GM23338 (cell line): ENCODE measurements around the gene HS6ST1.

Experiments used
- CREB1 ChIP-seq: fragments of 250-450 bp; sonication (Bioruptor Pico); IDR thresholded peaks from 2 replicates; pipeline ENCODE4 v1.5.0; 2020; ENCODE audit warnings: low read depth, mild to moderate bottlenecking, moderate library complexity
- CTCF ChIP-seq, 2 experiments: fragments of 200-600 bp in 1 of 2; sonication (generic) in 1 of 2; conservative IDR thresholded peaks; 2 replicates each; pipeline versions ENCODE4 v1.5.1 to v1.6.1; 2016 to 2017; ENCODE audit warnings: antibody characterized with exemption in 2 of 2, low read depth in 2 of 2, mild to moderate bottlenecking in 2 of 2, moderate library complexity in 1 of 2
- ETS1 ChIP-seq: IDR thresholded peaks from 2 replicates; pipeline ENCODE4 v1.6.1; 2016; ENCODE audit warnings: antibody characterized with exemption
- EZH2 ChIP-seq: fragments of 200-600 bp; sonication (generic); IDR thresholded peaks from one replicate; pipeline ENCODE4 v1.8.0; 2017; ENCODE audit warnings: antibody characterized with exemption, mild to moderate bottlenecking, low read depth; ENCODE audit not compliant: unreplicated experiment
- EZH2phosphoT487 ChIP-seq: fragments of 200-600 bp; sonication (generic); IDR thresholded peaks from one replicate; pipeline ENCODE4 v1.8.1; 2018; ENCODE audit warnings: antibody characterized with exemption; ENCODE audit not compliant: unreplicated experiment
- JUNB ChIP-seq: IDR thresholded peaks from one replicate; pipeline ENCODE4 v1.6.1; 2016; ENCODE audit warnings: antibody characterized with exemption; ENCODE audit not compliant: unreplicated experiment
- POLR2AphosphoS5 ChIP-seq: IDR thresholded peaks from 2 replicates; pipeline ENCODE4 v1.6.1; 2016; ENCODE audit warnings: antibody characterized with exemption, low read depth
- REST ChIP-seq: IDR thresholded peaks from one replicate; pipeline ENCODE4 v1.6.1; 2018; ENCODE audit warnings: antibody characterized with exemption; ENCODE audit not compliant: unreplicated experiment
- STAT1 ChIP-seq: IDR thresholded peaks from one replicate; pipeline ENCODE4 v1.6.1; 2016; ENCODE audit warnings: antibody characterized with exemption; ENCODE audit not compliant: unreplicated experiment
- ZNF114 ChIP-seq: fragments of 250-450 bp; sonication (Bioruptor Pico); IDR thresholded peaks from 2 replicates; pipeline ENCODE4 v1.5.0; 2020; ENCODE audit warnings: mild to moderate bottlenecking, moderate library complexity
- ZNF331 ChIP-seq: fragments of 250-450 bp; sonication (Bioruptor Pico); IDR thresholded peaks from 2 replicates; pipeline ENCODE4 v1.5.0; 2020; ENCODE audit warnings: low read depth, mild to moderate bottlenecking, moderate library complexity
- ZNF462 ChIP-seq: fragments of 250-450 bp; sonication (Bioruptor Pico); IDR thresholded peaks from 2 replicates; pipeline ENCODE4 v1.5.0; 2020; ENCODE audit warnings: mild to moderate bottlenecking, moderate library complexity

GRCh38 chr2:128319631-128320191 lies 1.0 kb upstream of the HS6ST1 start:
- TF ChIP-seq CTCF (conservative IDR thresholded peaks at IDR 0.05; ENCODE audit: low read depth in 2 of 2) (no peak), POLR2AphosphoS5 (no peak), REST (no peak), EZH2phosphoT487 (no peak), CREB1 (CRISPR knock-in tag) (no peak), EZH2 (no peak), JUNB (no peak), ZNF331 (CRISPR knock-in tag) (no peak), ZNF114 (no peak), ETS1 (no peak), ZNF462 (CRISPR knock-in tag) (no peak), STAT1 (no peak)
